ENCODE data around the gene UNC45A. TPM values are rescaled to one million over a fixed set of nuclear protein-coding genes. Genes with fewer than 3 reads are reported as not detected.

The UNC45A gene
- polyA plus RNA-seq, 4 donors = 44.9 to 75.4 (median 63.6) TPM

DNA sequence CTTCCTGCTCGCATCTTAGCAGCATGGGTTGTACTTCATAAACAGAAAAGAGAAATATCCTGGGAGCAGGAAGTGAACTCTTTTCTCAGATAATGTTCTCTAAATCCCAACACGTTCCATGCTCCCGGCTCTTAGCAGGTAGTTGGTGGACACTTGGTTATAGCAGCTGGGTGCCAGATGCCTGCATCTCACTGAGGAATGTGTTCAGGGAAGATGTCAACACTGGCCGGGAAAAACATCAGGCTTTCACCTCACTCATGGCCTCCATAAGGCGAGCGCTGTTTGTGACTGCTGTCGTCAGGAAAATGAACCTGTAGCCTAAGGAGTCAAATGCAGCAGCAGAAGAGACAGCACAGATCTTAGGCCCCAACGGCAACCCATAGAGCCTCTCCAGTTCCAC, 63.7 kb downstream of the UNC45A start:
- DNase-seq (ENCODE audit: low read depth in 4 of 4, low spot score in 3 of 4) = no peak

- no peak for DNase-seq (ENCODE audit: low read depth in 4 of 4, low spot score in 3 of 4)
Observed at GRCh38 chr15:91001209-91001608, 66.1 kb downstream of the UNC45A start.

Other genes starting within 250 kb of the UNC45A start
- 10 to 100 TPM in 3 of 4 donors, 1 to 10 TPM in 1; 7.2 to 14.8 (median 11.7) TPM for gene BLM, start 217.9 kb upstream of the UNC45A start, polyA plus RNA-seq (ENCODE audit: insufficient read length in 4 of 4)
- 10 to 100 TPM; 40.6 to 50.6 (median 44.7) TPM for gene FURIN, start 66.7 kb upstream of the UNC45A start, polyA plus RNA-seq (ENCODE audit: insufficient read length in 4 of 4)
- gene FES, start 50.8 kb upstream of the UNC45A start, polyA plus RNA-seq (ENCODE audit: insufficient read length in 4 of 4) = 10 to 100 TPM in 3 of 4 donors, 1 to 10 TPM in 1; 9.4 to 23.0 (median 17.3) TPM
- 10 to 100 TPM; 41.1 to 64.7 (median 54.2) TPM for gene MAN2A2, start 32.0 kb upstream of the UNC45A start, polyA plus RNA-seq (ENCODE audit: insufficient read length in 4 of 4)
- 10 to 100 TPM in 3 of 4 donors, 1 to 10 TPM in 1; 9.9 to 16.4 (median 15.2) TPM for gene HDDC3, start 2.7 kb upstream of the UNC45A start, polyA plus RNA-seq (ENCODE audit: insufficient read length in 4 of 4)
- 10 to 100 TPM; 13.5 to 20.4 (median 14.9) TPM for gene RCCD1, start 19.6 kb downstream of the UNC45A start, polyA plus RNA-seq (ENCODE audit: insufficient read length in 4 of 4)
- gene PRC1, start 59.2 kb downstream of the UNC45A start, polyA plus RNA-seq (ENCODE audit: insufficient read length in 4 of 4) = 10 to 100 TPM; 68.1 to 80.8 (median 79.9) TPM
- 10 to 100 TPM; 15.5 to 22.3 (median 18.9) TPM for gene VPS33B, start 87.3 kb downstream of the UNC45A start, polyA plus RNA-seq (ENCODE audit: insufficient read length in 4 of 4)
- 1 to 10 TPM in 1 of 4 donors, under 1 TPM in 3; 0.79 to 1.3 (median 0.87) TPM for gene SV2B, start 165.0 kb downstream of the UNC45A start, polyA plus RNA-seq (ENCODE audit: insufficient read length in 4 of 4)

Measured in left renal pelvis (tissue), 4 donors.